Measurements from ENCODE around the gene NIPBL. TPM values are rescaled to one million over a fixed set of nuclear protein-coding genes. Genes with fewer than 3 reads are reported as not detected.

NIPBL gene
- total RNA-seq, 1 experiment from 2014 or later: 61.3 TPM

GRCh38 chr5:37064442-37064841, 187.9 kb downstream of the NIPBL start:
- Histone ChIP-seq H3K79me1 (ENCODE audit: insufficient read depth, low read depth, low read length, poor library complexity, severe bottlenecking) (no peaks in the 10 kb centered on the region), H3K56ac (ENCODE audit: insufficient read length, low read depth, low read length) (no peak overlapping the region), H3K18ac (ENCODE audit: insufficient read length, low read depth, low read length) (no peak overlapping the region), H4K91ac (ENCODE audit: insufficient read length, low read depth, low read length) (no peak overlapping the region), H2AFZ (ENCODE audit: low read length) (no peak overlapping the region), H3K4me2 (ENCODE audit: insufficient read depth, insufficient read length, low read length) (no peak overlapping the region), H3K79me2 (ENCODE audit: insufficient read depth, low read length) (no peaks in the 10 kb centered on the region), H2AK5ac (ENCODE audit: insufficient read length, low read length) (no peak overlapping the region), H4K5ac (ENCODE audit: insufficient read length, low read depth, low read length) (no peak overlapping the region), H4K20me1 (ENCODE audit: control insufficient read depth, insufficient read depth, insufficient read length) (no peaks in the 10 kb centered on the region), H3K14ac (ENCODE audit: insufficient read depth, low read length) (no peak overlapping the region), H2BK20ac (ENCODE audit: low read depth, low read length, poor library complexity, severe bottlenecking) (no peak overlapping the region), H3K27me3 (ENCODE audit: insufficient read depth, low read length) (no peaks in the 10 kb centered on the region), H4K8ac (replicated peaks; ENCODE audit: insufficient read length, low read depth, low read length) (no peak overlapping the region), H3K4me1 (ENCODE audit: insufficient read depth, low read length) (no peaks in the 10 kb centered on the region), H2BK5ac (ENCODE audit: insufficient read length, low read length) (no peak overlapping the region), H3K9ac (ENCODE audit: extremely low read depth, insufficient read length, low read length) (no peak overlapping the region), H3T11ph (ENCODE audit: low read length) (no peak overlapping the region), H3K9me3 (ENCODE audit: control insufficient read depth, low read depth, low read length) (no peaks in the 10 kb centered on the region), H3K4ac (ENCODE audit: low read depth, low read length) (no peak overlapping the region), H2BK12ac (ENCODE audit: insufficient read length, low read depth, low read length) (no peak overlapping the region), H3K27ac (ENCODE audit: insufficient read length, low read depth, low read length) (no peak overlapping the region), H2BK15ac (ENCODE audit: low read depth, low read length) (no peak overlapping the region), H3K23ac (ENCODE audit: insufficient read length, low read depth, low read length) (no peak overlapping the region), H2BK120ac (ENCODE audit: low read depth, low read length, poor library complexity, severe bottlenecking) (no peak overlapping the region), H3K23me2 (ENCODE audit: insufficient read length, low read depth, low read length, poor library complexity, severe bottlenecking) (no peaks in the 10 kb centered on the region)
- no peak overlapping the region for H3K4me3 Mint-ChIP-seq
- no peaks in the 10 kb centered on the region for H3K27me3 Mint-ChIP-seq (ENCODE audit: low read depth)
- peaks cover 7 to 31% (median 30%) of the 10 kb centered on the region in 3 experiments; a peak in 6 of 7 replicates for H3K36me3 Mint-ChIP-seq (ENCODE audit: insufficient read depth in 1 of 3, low read depth in 3 of 3)
- no peaks in the 10 kb centered on the region for H3K4me1 Mint-ChIP-seq
- WGBS (ENCODE audit: extremely low coverage, insufficient read length, low lambda C conversion rate): no CpG with 5 or more reads among the region's 9 CpGs
- no peak overlapping the region for H3K27ac Mint-ChIP-seq
- H3K9me3 Mint-ChIP-seq: no peaks in the 10 kb centered on the region; a peak in 1 of 5 replicates
- no peak for DNase-seq
- TF ChIP-seq CTCF (conservative IDR thresholded peaks at IDR 0.05): no peak

Data from H9 (cell line).